ENCODE data around the gene EWSR1.

DNA sequence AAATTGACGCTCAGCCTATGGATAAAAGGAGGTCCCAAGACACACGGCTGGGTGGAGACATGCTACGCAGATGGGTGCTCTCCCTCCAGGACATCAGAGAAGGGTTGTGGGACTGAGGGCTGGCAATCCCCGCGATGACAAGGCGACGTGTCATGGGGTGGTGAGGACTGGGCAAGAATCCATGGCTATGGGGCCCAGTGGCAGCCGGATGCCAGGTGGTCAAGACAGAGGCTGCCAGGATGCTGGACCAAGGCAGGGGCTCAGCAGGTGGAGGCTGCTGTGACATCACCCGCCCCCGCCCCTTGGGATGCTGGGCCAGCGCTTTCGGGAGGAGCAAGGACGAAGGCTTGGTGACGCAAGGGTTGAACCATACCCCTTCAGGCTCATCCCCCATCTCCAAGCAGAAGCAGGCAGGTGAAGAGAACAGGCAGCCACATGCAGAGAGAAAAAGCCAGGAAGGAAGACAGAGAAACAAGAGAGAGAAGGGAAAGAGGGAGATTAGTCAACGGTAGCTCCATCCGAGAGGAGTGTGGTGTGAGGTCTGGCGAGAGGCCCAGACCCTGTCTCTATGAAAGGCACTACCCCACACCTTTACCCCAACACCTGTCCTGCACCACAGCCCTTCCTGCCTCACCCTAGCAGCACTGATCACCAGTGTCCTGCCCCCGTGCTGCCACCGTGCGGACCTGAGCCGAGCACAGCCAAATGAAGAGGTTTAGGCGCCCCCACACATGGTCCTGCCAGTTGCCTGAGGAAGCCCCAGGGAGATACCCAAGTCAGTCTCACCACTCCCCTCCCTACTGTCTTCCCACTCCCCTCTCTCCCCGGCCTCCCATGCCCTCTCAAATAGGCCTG is 71.5 kb downstream of the EWSR1 start:
- no peak for TF ChIP-seq CTCF (IDR thresholded peaks at IDR 0.05)
- TF ChIP-seq EZH2 (IDR thresholded peaks at IDR 0.05; ENCODE audit: borderline replicate concordance, insufficient read depth, low read depth, low read length, poor library complexity, severe bottlenecking): no peak

Data from B cell (primary cell).